HepG2 (cell line): ENCODE data around the gene AHRR. TPM values are rescaled to one million over a fixed set of nuclear protein-coding genes. Genes with fewer than 3 reads are reported as not detected.

ENCODE experiments used
- MED1 ChIP-seq: sonication (generic); formaldehyde crosslinking; IDR thresholded peaks from 2 replicates; pipeline ENCODE4 v1.4.0; 2020; ENCODE audit warnings: missing genetic modification reagents
- ZBTB34 ChIP-seq: sonication (generic); formaldehyde crosslinking; IDR thresholded peaks from 2 replicates; pipeline ENCODE4 v1.8.0; 2022; ENCODE audit warnings: mild to moderate bottlenecking, missing genetic modification reagents
- ZNF510 ChIP-seq: sonication (generic); formaldehyde crosslinking; IDR thresholded peaks from 2 replicates; pipeline ENCODE4 v1.4.0; 2020; ENCODE audit warnings: low read depth, mild to moderate bottlenecking, missing genetic modification reagents
- ZNF557 ChIP-seq: sonication (generic); formaldehyde crosslinking; IDR thresholded peaks from 2 replicates; pipeline ENCODE4 v1.4.0; 2020; ENCODE audit warnings: missing genetic modification reagents
- ZNF770 ChIP-seq: sonication (generic); formaldehyde crosslinking; IDR thresholded peaks from 2 replicates; pipeline ENCODE4 v1.5.0; 2020; ENCODE audit warnings: mild to moderate bottlenecking, missing genetic modification reagents
- polyA plus RNA-seq, 8 experiments: library from polyadenylated mRNA; depleted of rRNA in 3 of 8; stranded (reverse) in 7 of 8; unstranded in 1 of 8; fragments of >200 nt; fragmentation: Illumina TruSeq in 4 of 8; extraction: Trizol in 4 of 8; gene quantifications; 2 replicates each; pipeline versions ENCODE4 v1.2.1 to v1.2.3, GENCODE V29; 2011 to 2016; ENCODE audit warnings: low read depth in 4 of 8, missing spikeins in 1 of 8, mixed read lengths in 1 of 8; ENCODE audit not compliant: insufficient read depth in 1 of 8
- total RNA-seq, 5 experiments: library from RNA; depleted of rRNA; stranded (reverse); fragments of >200 nt; fragmentation: Illumina TruSeq; extraction: Trizol; gene quantifications; 2 replicates each; pipeline ENCODE4 v1.2.3, GENCODE V29; 2016; ENCODE audit warnings: low read depth in 1 of 5
- TF ChIP-seq, protein P1 (sequence below): sonication (generic); formaldehyde crosslinking; IDR thresholded peaks from 2 replicates; pipeline ENCODE4 v1.4.0; 2020; ENCODE audit warnings: missing genetic modification reagents
- TF ChIP-seq, protein P2 (sequence below): sonication (generic); formaldehyde crosslinking; IDR thresholded peaks from 2 replicates; pipeline ENCODE4 v1.4.0; 2020; ENCODE audit warnings: mild to moderate bottlenecking, missing genetic modification reagents, borderline replicate concordance

Gene AHRR
- total and polyA plus RNA-seq, 2 of the 13 experiments (the other 11 are each of a cell fraction or from before 2014, with no cell fraction given) = 0.28 to 0.35 TPM

DNA sequence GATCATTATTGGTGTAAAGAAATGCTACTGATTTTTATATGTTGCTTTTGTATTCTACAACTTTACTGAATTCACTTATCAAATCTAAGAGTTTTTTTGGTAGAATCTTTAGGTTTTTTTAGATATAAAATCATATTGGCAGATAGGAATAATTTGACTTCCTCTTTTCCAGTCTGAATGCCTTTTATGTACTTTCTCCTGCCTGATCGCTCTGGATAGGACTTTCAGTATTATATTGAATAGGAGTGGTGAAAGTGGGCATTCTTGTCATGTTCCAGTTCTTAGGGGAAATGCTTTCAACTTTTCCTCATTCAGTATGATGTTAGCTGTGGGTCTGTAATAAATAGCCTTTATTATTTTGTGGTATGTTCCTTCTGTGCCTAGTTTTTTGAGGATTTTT lies 8.3 kb downstream of the AHRR start (continued):
- no peak for TF ChIP-seq MED1 (CRISPR knock-in tag)
- no peak for TF ChIP-seq ZNF510
- TF ChIP-seq ZBTB34 = no peak
- TF ChIP-seq ZNF770 (CRISPR knock-in tag) = no peak
- TF ChIP-seq, protein P1, sequence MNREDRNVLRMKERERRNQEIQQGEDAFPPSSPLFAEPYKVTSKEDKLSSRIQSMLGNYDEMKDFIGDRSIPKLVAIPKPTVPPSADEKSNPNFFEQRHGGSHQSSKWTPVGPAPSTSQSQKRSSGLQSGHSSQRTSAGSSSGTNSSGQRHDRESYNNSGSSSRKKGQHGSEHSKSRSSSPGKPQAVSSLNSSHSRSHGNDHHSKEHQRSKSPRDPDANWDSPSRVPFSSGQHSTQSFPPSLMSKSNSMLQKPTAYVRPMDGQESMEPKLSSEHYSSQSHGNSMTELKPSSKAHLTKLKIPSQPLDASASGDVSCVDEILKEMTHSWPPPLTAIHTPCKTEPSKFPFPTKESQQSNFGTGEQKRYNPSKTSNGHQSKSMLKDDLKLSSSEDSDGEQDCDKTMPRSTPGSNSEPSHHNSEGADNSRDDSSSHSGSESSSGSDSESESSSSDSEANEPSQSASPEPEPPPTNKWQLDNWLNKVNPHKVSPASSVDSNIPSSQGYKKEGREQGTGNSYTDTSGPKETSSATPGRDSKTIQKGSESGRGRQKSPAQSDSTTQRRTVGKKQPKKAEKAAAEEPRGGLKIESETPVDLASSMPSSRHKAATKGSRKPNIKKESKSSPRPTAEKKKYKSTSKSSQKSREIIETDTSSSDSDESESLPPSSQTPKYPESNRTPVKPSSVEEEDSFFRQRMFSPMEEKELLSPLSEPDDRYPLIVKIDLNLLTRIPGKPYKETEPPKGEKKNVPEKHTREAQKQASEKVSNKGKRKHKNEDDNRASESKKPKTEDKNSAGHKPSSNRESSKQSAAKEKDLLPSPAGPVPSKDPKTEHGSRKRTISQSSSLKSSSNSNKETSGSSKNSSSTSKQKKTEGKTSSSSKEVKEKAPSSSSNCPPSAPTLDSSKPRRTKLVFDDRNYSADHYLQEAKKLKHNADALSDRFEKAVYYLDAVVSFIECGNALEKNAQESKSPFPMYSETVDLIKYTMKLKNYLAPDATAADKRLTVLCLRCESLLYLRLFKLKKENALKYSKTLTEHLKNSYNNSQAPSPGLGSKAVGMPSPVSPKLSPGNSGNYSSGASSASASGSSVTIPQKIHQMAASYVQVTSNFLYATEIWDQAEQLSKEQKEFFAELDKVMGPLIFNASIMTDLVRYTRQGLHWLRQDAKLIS (CRISPR knock-in tag) = no peak
- no peak for TF ChIP-seq ZNF557 (CRISPR knock-in tag)
- TF ChIP-seq, protein P2, sequence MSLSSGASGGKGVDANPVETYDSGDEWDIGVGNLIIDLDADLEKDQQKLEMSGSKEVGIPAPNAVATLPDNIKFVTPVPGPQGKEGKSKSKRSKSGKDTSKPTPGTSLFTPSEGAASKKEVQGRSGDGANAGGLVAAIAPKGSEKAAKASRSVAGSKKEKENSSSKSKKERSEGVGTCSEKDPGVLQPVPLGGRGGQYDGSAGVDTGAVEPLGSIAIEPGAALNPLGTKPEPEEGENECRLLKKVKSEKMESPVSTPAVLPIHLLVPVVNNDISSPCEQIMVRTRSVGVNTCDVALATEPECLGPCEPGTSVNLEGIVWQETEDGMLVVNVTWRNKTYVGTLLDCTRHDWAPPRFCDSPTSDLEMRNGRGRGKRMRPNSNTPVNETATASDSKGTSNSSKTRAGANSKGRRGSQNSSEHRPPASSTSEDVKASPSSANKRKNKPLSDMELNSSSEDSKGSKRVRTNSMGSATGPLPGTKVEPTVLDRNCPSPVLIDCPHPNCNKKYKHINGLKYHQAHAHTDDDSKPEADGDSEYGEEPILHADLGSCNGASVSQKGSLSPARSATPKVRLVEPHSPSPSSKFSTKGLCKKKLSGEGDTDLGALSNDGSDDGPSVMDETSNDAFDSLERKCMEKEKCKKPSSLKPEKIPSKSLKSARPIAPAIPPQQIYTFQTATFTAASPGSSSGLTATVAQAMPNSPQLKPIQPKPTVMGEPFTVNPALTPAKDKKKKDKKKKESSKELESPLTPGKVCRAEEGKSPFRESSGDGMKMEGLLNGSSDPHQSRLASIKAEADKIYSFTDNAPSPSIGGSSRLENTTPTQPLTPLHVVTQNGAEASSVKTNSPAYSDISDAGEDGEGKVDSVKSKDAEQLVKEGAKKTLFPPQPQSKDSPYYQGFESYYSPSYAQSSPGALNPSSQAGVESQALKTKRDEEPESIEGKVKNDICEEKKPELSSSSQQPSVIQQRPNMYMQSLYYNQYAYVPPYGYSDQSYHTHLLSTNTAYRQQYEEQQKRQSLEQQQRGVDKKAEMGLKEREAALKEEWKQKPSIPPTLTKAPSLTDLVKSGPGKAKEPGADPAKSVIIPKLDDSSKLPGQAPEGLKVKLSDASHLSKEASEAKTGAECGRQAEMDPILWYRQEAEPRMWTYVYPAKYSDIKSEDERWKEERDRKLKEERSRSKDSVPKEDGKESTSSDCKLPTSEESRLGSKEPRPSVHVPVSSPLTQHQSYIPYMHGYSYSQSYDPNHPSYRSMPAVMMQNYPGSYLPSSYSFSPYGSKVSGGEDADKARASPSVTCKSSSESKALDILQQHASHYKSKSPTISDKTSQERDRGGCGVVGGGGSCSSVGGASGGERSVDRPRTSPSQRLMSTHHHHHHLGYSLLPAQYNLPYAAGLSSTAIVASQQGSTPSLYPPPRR = no peak
